ENCODE results near the gene RTP2. TPM values are rescaled to one million over a fixed set of nuclear protein-coding genes. Genes with fewer than 3 reads are reported as not detected.
A peak's percentile ranks its signal among the peaks of the same experiment; 100 is the strongest.

RTP2 gene
- total and polyA plus RNA-seq, 10 of the 15 experiments (the other 5 are each of a cell fraction or from before 2014, with no cell fraction given) = not detected

DNA sequence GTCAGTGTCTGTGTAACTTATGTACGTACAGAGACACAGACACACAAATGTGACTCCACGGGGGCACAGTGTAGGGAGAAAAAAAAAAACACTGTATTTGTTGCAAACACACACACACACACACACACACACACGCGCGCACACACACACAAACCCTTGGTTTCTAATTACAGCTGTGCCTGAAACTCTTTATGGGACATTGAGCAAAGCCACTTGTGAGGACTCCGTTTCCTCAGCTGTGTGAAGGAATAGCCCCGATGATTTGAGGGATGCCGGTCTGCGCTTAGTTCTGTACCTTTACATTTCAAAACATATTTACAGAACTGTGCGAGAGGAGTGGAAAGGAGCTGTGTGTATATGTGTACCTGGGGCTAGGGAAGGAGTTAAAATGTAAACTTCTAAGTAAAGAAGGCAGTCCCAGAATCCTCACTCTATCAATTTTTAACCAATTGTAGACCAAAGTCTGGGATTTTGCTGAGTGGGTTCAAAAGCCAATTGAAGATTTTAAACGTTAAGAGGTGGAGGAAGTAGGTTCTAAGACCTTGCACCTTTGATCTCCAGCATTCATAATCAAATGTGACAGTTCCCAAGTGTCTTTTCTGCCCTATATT lies 48.3 kb upstream of the RTP2 start:
- POLR2A ChIA-PET = interaction anchor here (0.6 kb wide), 2 partner anchors 50 to 205 kb away, joined by 3 to 4 read pairs; no protein-coding TSS in a partner anchor
- BruUV-seq (replicated peaks) = no TSS peak
- no peak overlapping the region for H3K9ac ChIP-seq (ENCODE audit: control insufficient read depth, insufficient read depth, low read length)
- intact Hi-C loops (cut with micrococcal nuclease; ENCODE audit: unreplicated experiment) = no loop called here
- H3K79me2 ChIP-seq (ENCODE audit: control insufficient read depth, insufficient read depth, low read length) = no peaks in the 10 kb centered on the region
- H2AFZ ChIP-seq (ENCODE audit: control insufficient read depth, low read depth, low read length) = no peak overlapping the region
- no peak overlapping the region for H3K4me3 ChIP-seq
- H3K27me3 ChIP-seq (replicated peaks in 1 of 2; ENCODE audit: control insufficient read depth in 2 of 2, insufficient read depth in 2 of 2, low read length in 1 of 2) = peaks cover 0 to 4% of the 10 kb centered on the region in 2 experiments; a peak in 2 of 4 replicates
- H4K20me1 ChIP-seq (ENCODE audit: control insufficient read depth, insufficient read depth) = no peaks in the 10 kb centered on the region
- WGBS (ENCODE audit: insufficient coverage, insufficient replicate concordance, low lambda C conversion rate, missing lambda C conversion rate) = 68% methylated on average over 11 of the region's 11 CpGs
- FAIRE-seq = peak; percentile 13
- RAD21 ChIA-PET (ENCODE audit: unreplicated experiment) = interaction anchor here (0.5 to 4.1 kb wide), 7 partner anchors 8 to 198 kb away, joined by 3 to 21 read pairs (median 4); no protein-coding TSS in a partner anchor
- CTCF ChIA-PET = interaction anchor here (0.7 to 4.8 kb wide), 7 partner anchors 9 to 998 kb away, joined by 3 to 50 read pairs (median 18); no protein-coding TSS in a partner anchor
- peaks cover 11% of the 10 kb centered on the region; the same call in 1 of the 2 replicates for H3K4me1 ChIP-seq (ENCODE audit: control insufficient read depth, insufficient read depth, low read length)
- SMC1A ChIA-PET (ENCODE audit: uncharacterized antibody, unreplicated experiment) = interaction anchor here (0.6 to 4.1 kb wide), 16 partner anchors 12 to 223 kb away, joined by 3 to 27 read pairs (median 6); no protein-coding TSS in a partner anchor
- TF ChIP-seq TAF1 (IDR thresholded peaks at IDR 0.05; ENCODE audit: borderline replicate concordance, low read depth, low read length) = no peak
- TF ChIP-seq EED (IDR thresholded peaks at IDR 0.05; ENCODE audit: low read depth) = peak; percentile 34; the same call in 1 of the 2 replicates
- peak in 1 of 2 experiments; percentile 29; a peak in 1 of 4 replicates for TF ChIP-seq ETV6 (conservative IDR thresholded peaks at IDR 0.05 in 1 of 2, IDR thresholded peaks at IDR 0.05 in 1 of 2; ENCODE audit: borderline replicate concordance in 1 of 2, low read depth in 1 of 2)
- TF ChIP-seq TCF7 (IDR thresholded peaks at IDR 0.05; ENCODE audit: borderline replicate concordance) = 0 out of 2 replicates have a peak, but pooled peaks have one; percentile 42
- 0 out of 2 replicates have a peak, but pooled peaks have one; percentile 29 for TF ChIP-seq NBN (IDR thresholded peaks at IDR 0.05)
- TF ChIP-seq, protein P1, sequence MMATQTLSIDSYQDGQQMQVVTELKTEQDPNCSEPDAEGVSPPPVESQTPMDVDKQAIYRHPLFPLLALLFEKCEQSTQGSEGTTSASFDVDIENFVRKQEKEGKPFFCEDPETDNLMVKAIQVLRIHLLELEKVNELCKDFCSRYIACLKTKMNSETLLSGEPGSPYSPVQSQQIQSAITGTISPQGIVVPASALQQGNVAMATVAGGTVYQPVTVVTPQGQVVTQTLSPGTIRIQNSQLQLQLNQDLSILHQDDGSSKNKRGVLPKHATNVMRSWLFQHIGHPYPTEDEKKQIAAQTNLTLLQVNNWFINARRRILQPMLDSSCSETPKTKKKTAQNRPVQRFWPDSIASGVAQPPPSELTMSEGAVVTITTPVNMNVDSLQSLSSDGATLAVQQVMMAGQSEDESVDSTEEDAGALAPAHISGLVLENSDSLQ (IDR thresholded peaks at IDR 0.05) = no peak
- no peak for TF ChIP-seq RAD51 (IDR thresholded peaks at IDR 0.05)
- TF ChIP-seq MXI1 (IDR thresholded peaks at IDR 0.05; ENCODE audit: low read depth, low read length) = no peak
- no peak for TF ChIP-seq PAX8 (IDR thresholded peaks at IDR 0.05)
- no peak for TF ChIP-seq FOS (IDR thresholded peaks at IDR 0.05; ENCODE audit: borderline replicate concordance, extremely low read depth, insufficient read length)
- peak; percentile 19; the same call in 1 of the 2 replicates for TF ChIP-seq ZNF384 (IDR thresholded peaks at IDR 0.05; ENCODE audit: borderline replicate concordance, low read depth, low read length)
- 0 out of 2 replicates have a peak, but pooled peaks have one; percentile 13 for TF ChIP-seq BMI1 (IDR thresholded peaks at IDR 0.05; ENCODE audit: borderline replicate concordance)
- TF ChIP-seq SMC3 (IDR thresholded peaks at IDR 0.05; ENCODE audit: borderline replicate concordance, low read length) = peak; percentile 6; the same call in 1 of the 2 replicates
- H3K9me3 ChIP-seq (replicated peaks; ENCODE audit: control insufficient read depth, insufficient read depth, low read length) = no peaks in the 10 kb centered on the region
- in situ Hi-C loops (cut with MboI) = no loop called here
- H3K36me3 ChIP-seq (ENCODE audit: control insufficient read depth in 2 of 2, insufficient read depth in 2 of 2, low read length in 1 of 2) = no peaks in the 10 kb centered on the region
- peak; percentile 31 for ATAC-seq
- no peak for DNase-seq (ENCODE audit: low read depth, low spot score)
- peak overlapping the region; percentile 38 for H3K4me2 ChIP-seq (ENCODE audit: control insufficient read depth, insufficient read depth)
- no peak overlapping the region for H3K27ac ChIP-seq (ENCODE audit: control insufficient read depth, insufficient read depth)

Measured in GM12878 (cell line).